ENCODE measurements around the gene CLN5. TPM values are rescaled to one million over a fixed set of nuclear protein-coding genes. Genes with fewer than 3 reads are reported as not detected.

The CLN5 gene
- total RNA-seq, 2 experiments from 2014 or later: 15.5 to 15.8 TPM

DNA sequence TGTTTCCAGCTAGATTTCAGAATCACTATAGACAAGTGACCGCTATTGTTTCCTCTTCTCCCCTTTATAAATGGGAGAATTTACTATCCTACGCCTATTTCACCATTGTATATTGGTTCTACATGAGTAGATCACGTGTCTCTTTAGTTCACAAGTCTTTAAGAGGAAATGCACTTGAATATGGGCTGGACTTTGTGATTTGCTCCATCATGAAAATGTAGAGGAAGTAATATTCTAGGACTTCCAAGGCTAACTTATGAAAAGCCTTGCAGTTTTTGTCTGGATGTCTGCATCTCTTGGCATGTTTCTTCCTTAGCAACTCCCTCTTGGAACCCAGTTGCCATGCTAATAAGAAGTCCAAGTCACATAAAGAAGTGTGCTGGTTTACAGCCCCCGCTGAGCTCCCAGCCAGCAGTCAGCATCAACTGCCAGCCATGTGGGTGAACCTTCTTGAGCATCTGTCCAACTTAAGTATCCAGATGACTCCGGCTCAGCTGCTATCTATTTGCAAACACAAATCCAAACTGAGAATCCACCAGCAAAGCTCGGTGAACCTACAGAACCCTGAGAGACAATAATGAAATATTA is 39.9 kb downstream of the CLN5 start:
- Mint-ChIP-seq H3K4me1 (peaks cover 16% of the 10 kb centered on the region), H3K36me3 (ENCODE audit: low read depth) (peaks cover 2% of the 10 kb centered on the region), H3K4me3 (no peak overlapping the region), H3K9me3 (peaks cover 3% of the 10 kb centered on the region), H3K27ac (no peak overlapping the region), H3K27me3 (no peaks in the 10 kb centered on the region)
- ChIA-PET CTCF (interaction anchor here (1.1 to 1.5 kb wide), 2 partner anchors 11 to 15 kb away, joined by 3 to 6 read pairs; no protein-coding TSS in a partner anchor), POLR2A (no interaction called here)
- no peak for DNase-seq

DNA sequence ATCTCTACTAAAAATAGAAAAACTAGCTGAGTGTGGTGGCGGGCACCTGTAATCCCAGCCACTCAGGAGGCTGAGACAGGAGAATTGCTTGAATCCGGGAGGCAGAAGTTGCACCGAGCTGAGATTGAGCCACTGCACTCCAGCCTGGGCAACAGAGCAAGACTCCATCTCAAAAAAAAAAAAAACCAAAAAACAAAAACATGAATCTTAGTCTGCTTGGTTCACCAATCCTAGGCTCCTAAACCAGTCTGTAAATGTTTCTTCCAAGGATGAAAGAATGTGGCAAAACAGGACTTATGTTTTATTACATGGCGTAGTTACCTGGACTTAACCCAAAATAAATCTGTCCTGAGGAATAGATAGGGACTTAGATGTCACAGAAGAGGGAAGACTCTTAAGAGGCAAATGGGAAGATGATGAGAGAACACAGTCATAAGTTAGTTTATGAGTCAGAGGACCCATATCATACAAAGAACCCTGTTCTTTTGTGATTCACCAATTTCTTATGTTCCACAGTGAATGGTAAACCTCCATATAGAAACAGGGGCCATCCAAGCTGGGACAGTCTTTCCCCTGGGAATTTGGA is 41.9 kb downstream of the CLN5 start:
- H3K4me1 Mint-ChIP-seq: peaks cover 2% of the 10 kb centered on the region
- H3K4me3 Mint-ChIP-seq: no peak overlapping the region
- peaks cover 3% of the 10 kb centered on the region for H3K9me3 Mint-ChIP-seq
- H3K27ac Mint-ChIP-seq: no peak overlapping the region
- ChIA-PET CTCF (no interaction called here), POLR2A (no interaction called here)
- H3K27me3 Mint-ChIP-seq: no peaks in the 10 kb centered on the region
- H3K36me3 Mint-ChIP-seq (ENCODE audit: low read depth): peaks cover 2% of the 10 kb centered on the region
- no peak for DNase-seq

DNA sequence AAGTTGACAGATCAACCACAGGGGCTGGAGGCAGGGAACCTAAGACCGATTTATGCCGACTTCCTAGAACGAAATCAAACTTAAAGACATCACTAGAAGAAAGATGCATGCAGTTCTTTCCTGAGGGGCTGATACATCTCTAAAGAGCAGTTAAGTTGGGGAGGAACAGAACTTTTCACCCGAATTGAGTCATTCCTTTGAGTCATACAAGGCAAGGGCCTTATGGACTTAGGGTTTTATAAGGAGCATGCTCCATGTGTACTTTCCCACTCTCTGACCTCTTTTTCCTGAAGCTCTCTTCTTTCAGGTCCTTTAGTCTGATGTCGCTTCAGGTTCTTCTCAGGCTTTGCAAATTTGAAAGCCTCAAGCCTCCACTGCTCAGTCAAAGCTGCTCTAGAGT is 43.0 kb downstream of the CLN5 start:
- no peak for DNase-seq
- Mint-ChIP-seq H3K4me3 (no peak overlapping the region), H3K9me3 (no peaks in the 10 kb centered on the region), H3K27me3 (no peaks in the 10 kb centered on the region), H3K4me1 (peaks cover 2% of the 10 kb centered on the region), H3K27ac (no peak overlapping the region), H3K36me3 (ENCODE audit: low read depth) (peaks cover 2% of the 10 kb centered on the region)
- CTCF ChIA-PET: interaction anchor here (0.6 to 1.4 kb wide), 4 partner anchors 15 to 255 kb away, joined by 3 to 7 read pairs (median 4); no protein-coding TSS in a partner anchor
- POLR2A ChIA-PET: no interaction called here

DNA sequence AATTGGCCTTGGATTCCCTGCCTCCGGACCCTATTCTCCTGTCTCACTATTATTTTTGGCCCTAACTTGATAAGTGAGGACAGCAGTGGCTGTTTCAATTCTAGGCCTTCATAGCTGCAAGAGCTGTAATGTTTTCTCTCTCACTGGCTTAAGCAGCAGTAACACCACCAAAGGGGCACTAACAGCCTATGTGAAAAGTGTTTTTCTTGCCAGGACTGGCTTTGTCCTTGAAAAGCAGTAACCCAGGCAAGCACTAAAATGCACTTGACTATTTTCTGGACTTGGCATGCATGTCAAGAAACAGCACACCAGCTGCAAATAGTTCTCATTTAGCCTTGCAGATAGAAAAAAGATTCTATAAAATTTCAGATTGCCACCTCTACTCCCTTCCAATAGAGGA is 44.4 kb downstream of the CLN5 start:
- Mint-ChIP-seq H3K27ac (no peak overlapping the region), H3K4me3 (no peak overlapping the region), H3K27me3 (no peaks in the 10 kb centered on the region), H3K4me1 (peaks cover 2% of the 10 kb centered on the region), H3K9me3 (no peaks in the 10 kb centered on the region), H3K36me3 (ENCODE audit: low read depth) (peaks cover 2% of the 10 kb centered on the region)
- POLR2A ChIA-PET: no interaction called here
- CTCF ChIA-PET: interaction anchor here (0.8 kb wide), 1 partner anchor 10 kb away, joined by 3 read pairs; no protein-coding TSS in a partner anchor
- no peak for DNase-seq

DNA sequence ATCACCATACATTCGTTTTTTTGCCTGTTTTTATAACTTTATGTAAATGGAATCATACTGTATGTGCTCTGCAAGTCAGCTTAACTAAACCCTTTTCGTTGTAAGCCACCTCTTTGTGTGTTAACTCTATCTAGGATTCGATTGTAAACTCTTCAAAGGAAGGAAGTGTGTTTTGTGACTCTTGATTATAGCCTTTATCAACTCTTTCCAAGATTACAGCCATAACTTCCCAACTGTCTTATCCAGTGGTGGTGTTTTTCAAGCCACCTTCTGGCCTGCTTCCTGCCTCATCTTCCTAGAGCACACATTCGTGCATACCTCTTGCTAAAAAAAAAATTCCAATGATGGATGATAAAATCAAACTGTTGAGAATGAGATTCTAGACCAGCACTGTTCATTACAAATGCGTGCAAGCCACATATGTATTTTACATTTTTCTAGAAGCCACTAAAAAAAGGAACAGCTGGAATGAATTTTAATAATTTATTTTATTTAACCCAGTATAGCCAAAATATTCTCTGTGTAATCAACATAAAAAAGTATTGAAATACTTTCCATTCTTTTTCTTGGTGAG is 47.1 kb downstream of the CLN5 start:
- CTCF ChIA-PET: no interaction called here
- no peaks in the 10 kb centered on the region for H3K27me3 Mint-ChIP-seq

DNA sequence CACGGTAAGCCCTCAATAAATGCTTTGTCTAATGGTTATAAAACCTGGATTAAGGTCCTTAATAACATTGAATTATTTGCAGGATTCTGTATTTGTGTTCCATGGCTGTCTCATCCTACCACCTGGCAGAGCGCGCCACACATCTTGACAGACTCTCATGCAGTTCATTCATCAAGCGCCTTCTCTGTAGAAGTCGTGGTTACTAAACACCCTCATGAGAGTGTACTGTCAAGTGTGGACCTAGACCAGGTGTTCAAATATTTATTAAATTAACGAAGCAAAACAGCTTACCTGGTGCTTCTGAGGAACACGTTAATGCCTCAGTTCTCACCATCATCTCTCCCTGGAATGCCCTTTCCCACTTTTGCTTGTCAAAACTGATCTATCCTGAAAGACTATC is 48.2 kb downstream of the CLN5 start:
- Mint-ChIP-seq H3K4me1 (peaks cover 7% of the 10 kb centered on the region), H3K9me3 (no peaks in the 10 kb centered on the region), H3K27ac (no peak overlapping the region), H3K4me3 (no peak overlapping the region), H3K36me3 (ENCODE audit: low read depth) (peaks cover 4% of the 10 kb centered on the region), H3K27me3 (no peaks in the 10 kb centered on the region)
- ChIA-PET POLR2A (no interaction called here), CTCF (no interaction called here)
- no peak for DNase-seq

More for the DNA sequence above, 47.1 kb downstream of the CLN5 start:
- H3K4me3 Mint-ChIP-seq: no peak overlapping the region
- POLR2A ChIA-PET: no interaction called here
- peaks cover 2% of the 10 kb centered on the region for H3K36me3 Mint-ChIP-seq (ENCODE audit: low read depth)
- no peak for DNase-seq
- no peak overlapping the region for H3K27ac Mint-ChIP-seq
- H3K4me1 Mint-ChIP-seq: peaks cover 7% of the 10 kb centered on the region
- H3K9me3 Mint-ChIP-seq: no peaks in the 10 kb centered on the region

DNA sequence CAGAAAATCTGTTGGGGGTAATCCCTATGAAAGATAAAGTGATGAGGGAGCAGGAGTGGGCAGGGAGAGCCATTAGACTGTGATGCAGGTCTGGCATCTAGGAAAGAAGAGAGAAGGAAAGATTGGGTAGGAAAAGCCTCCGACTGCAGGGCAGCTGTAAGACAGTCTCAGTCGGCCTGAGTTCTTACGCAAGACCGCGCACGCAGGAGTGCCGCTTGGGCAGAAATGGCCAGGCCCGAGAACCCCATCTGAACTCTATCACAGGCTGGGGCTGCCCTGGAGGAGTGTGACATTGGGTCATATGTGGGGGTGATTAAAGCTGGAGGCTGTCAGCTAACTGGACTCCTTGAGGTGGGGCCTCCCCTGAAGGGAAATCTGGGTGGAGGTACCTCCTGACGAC is 49.0 kb downstream of the CLN5 start:
- POLR2A ChIA-PET: no interaction called here
- CTCF ChIA-PET: interaction anchor here (1.2 to 1.4 kb wide), 2 partner anchors 8 to 15 kb away, joined by 3 read pairs; no protein-coding TSS in a partner anchor
- Mint-ChIP-seq H3K4me3 (no peak overlapping the region), H3K9me3 (no peaks in the 10 kb centered on the region), H3K4me1 (peaks cover 7% of the 10 kb centered on the region), H3K36me3 (ENCODE audit: low read depth) (peaks cover 6% of the 10 kb centered on the region), H3K27ac (no peak overlapping the region), H3K27me3 (no peaks in the 10 kb centered on the region)
- no peak for DNase-seq

DNA sequence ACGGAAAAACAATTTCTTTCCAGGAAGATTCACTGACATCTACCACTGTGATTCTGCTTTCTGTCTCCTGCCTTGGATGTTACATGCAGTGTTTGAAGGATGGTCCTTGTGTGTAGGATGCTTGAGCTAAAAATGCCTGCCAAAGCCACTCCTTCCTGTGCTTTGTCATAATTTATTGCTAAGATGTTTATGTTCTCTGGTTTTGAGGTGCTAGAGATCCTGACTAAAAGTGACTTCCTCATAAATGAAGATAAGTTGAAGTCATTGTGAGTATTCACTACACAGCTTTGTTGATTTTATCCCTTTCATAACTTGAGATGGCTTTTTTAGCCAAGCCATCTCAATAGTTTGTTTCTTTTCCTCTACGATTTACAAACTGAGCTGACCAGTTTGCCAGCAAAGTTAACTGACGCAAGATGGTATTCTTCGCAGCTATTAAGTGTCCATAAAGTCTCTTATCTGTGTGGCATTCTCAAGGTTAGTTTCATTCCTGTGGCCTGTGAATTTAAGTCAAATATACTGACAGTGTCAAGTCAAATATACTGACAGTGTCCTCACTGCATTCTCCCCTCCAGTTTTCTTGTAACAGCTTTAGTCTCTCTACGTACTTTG is 50.8 kb downstream of the CLN5 start:
- DNase-seq: no peak
- POLR2A ChIA-PET: no interaction called here
- Mint-ChIP-seq H3K27ac (no peak overlapping the region), H3K4me3 (no peak overlapping the region), H3K4me1 (peaks cover 5% of the 10 kb centered on the region), H3K27me3 (no peaks in the 10 kb centered on the region), H3K9me3 (no peaks in the 10 kb centered on the region), H3K36me3 (ENCODE audit: low read depth) (peaks cover 16% of the 10 kb centered on the region)
- CTCF ChIA-PET: interaction anchor here (0.6 to 1.3 kb wide), 2 partner anchors 10 to 15 kb away, joined by 3 to 6 read pairs; no protein-coding TSS in a partner anchor

DNA sequence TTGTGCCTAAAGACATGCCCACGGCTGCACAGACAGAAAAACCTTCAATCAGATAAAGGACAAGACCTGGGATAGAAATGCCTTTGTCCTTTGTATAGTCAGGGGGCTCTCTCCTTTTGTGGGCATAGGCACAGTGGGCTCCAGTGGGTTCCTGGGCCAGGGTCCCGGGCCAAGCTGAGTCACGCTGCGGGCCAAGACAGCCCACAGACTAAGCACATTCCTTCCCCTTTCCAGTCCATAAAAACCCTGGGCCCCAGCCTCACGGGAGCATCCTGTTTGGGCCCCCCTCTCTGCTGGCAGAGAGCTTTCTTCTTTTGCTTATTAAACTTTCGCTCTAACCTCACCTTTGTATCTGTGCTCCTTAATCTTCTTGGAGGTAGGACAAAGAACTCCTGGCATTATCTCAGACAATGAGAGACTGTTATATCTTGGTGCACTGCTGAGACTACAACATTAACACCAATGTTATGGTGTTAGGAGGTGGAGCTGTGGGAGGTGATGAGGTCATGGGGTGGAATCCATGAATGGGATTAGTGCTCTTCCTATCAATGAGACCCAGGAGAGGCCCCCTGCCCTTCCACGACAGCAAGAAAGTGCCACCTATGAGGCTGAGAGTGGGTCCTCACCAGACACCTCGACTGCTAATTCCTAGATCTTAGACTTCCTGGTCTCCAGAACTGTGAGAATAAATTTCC is 55.9 kb downstream of the CLN5 start:
- H3K4me1 Mint-ChIP-seq: peaks cover 3% of the 10 kb centered on the region
- no peaks in the 10 kb centered on the region for H3K27me3 Mint-ChIP-seq
- H3K36me3 Mint-ChIP-seq (ENCODE audit: low read depth): peaks cover 55% of the 10 kb centered on the region
- no peak overlapping the region for H3K4me3 Mint-ChIP-seq
- no peaks in the 10 kb centered on the region for H3K9me3 Mint-ChIP-seq
- no peak overlapping the region for H3K27ac Mint-ChIP-seq
- DNase-seq: no peak
- ChIA-PET CTCF (interaction anchor here (0.6 kb wide), 1 partner anchor 242 kb away, joined by 4 read pairs; no protein-coding TSS in a partner anchor), POLR2A (interaction anchor here (0.5 kb wide), 1 partner anchor 516 kb away, joined by 5 read pairs; no protein-coding TSS in a partner anchor)

DNA sequence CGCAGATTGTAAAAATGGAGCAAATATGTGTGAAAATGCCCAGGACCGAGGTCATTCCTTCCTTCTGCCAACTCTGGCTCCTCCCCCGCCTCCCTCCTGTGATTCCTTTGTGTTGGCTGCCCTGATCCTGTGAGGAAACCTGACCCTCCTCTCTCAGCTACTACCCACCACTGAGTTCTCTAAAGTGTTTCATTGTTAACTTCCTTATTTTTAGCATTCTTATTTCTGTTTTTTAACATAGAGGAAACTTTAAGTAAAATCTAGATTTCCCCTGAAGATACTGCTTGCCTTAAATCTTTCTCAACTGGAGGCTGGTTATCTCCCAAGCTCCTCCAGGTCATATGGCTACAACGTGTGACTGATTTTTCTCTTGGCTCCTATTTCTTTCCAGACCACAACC is 56.8 kb downstream of the CLN5 start:
- H3K4me3 Mint-ChIP-seq: no peak overlapping the region
- ChIA-PET CTCF (no interaction called here), POLR2A (no interaction called here)
- H3K27me3 Mint-ChIP-seq: no peaks in the 10 kb centered on the region
- DNase-seq: no peak
- no peaks in the 10 kb centered on the region for H3K9me3 Mint-ChIP-seq
- H3K27ac Mint-ChIP-seq: no peak overlapping the region
- no peaks in the 10 kb centered on the region for H3K4me1 Mint-ChIP-seq
- peaks cover 56% of the 10 kb centered on the region for H3K36me3 Mint-ChIP-seq (ENCODE audit: low read depth)

DNA sequence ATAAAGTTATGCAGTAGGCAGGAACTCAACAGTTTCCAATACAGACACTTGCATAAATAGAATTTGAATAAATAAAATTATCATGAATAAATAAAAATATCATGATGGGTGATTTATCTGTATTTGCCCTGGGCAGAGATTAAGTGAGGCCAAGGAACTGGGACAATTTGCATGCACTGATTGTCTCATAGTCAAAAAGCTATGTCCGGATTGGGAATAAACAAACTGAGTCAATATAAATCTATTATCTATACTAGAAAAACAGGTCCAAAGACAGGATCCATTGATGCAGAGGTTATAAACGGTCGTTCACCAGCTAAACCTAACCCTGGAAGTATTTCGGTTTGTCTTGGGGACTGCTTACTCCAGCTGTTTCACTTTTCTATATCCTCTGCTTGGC is 61.3 kb downstream of the CLN5 start:
- POLR2A ChIA-PET: no interaction called here
- no peak overlapping the region for H3K4me3 Mint-ChIP-seq
- CTCF ChIA-PET: interaction anchor here (0.6 kb wide), 1 partner anchor 863 kb away, joined by 3 read pairs; no protein-coding TSS in a partner anchor
- no peaks in the 10 kb centered on the region for H3K9me3 Mint-ChIP-seq
- DNase-seq: no peak
- no peak overlapping the region for H3K27ac Mint-ChIP-seq
- H3K36me3 Mint-ChIP-seq (ENCODE audit: low read depth): peaks cover 61% of the 10 kb centered on the region
- H3K4me1 Mint-ChIP-seq: no peaks in the 10 kb centered on the region
- H3K27me3 Mint-ChIP-seq: no peaks in the 10 kb centered on the region
